HG02938 (cell line): ENCODE data around the gene LGALS9.
"Not testable (repeated sequence)": the region's sequence is repeated elsewhere in the genome, so short reads cannot be mapped to it uniquely, and the experiment has no call there.

Experiments
- ATAC-seq: cut with Tn5 transposase; IDR thresholded peaks from one replicate; pipeline ENCODE4 v1.9.1; 2021; ENCODE audit warnings: mild to moderate bottlenecking, moderate library complexity; ENCODE audit not compliant: unreplicated experiment

Gene LGALS9

DNA sequence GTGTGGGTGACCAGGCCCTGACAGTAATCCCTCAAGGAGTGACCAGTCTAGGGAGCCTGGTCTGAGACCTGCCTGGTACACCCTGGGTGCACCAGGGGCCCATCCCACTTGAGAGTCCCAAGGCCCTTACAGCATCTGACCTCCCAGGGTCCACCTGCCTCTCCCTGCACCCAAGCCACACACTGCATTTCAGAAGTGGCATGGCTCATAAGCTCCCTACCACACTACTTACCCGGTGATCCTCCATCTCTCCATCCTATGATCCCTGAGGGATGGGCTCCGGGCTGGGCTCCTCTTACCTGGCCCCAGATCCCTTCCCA lies 40.6 kb downstream of the LGALS9 start:
- ATAC-seq = no peak

DNA sequence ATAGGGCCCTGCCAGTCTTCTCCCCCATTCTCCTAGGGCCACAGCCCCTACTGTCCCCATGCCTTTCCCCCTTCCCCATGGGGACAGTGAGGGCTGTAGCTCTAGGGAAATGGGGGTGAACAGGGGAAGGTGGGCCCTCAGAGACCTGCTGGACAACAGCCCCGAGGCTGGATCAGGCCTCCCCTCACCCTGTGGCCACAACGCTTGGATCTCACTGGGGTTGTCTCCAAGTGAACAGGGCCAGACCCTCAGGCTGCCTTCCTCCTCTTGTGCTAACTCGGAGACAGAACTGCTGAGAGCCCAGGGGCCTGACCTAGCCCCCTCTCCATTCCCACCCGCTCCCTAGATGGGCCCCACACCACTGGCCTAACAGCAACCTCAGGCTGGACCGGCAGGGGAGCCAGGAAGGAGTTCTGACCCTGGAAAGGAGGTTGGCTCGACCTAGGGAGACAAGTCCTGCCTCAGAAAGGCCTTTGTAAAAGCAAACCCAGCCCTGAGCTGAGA lies 41.0 kb downstream of the LGALS9 start:
- ATAC-seq = not testable (repeated sequence)

DNA sequence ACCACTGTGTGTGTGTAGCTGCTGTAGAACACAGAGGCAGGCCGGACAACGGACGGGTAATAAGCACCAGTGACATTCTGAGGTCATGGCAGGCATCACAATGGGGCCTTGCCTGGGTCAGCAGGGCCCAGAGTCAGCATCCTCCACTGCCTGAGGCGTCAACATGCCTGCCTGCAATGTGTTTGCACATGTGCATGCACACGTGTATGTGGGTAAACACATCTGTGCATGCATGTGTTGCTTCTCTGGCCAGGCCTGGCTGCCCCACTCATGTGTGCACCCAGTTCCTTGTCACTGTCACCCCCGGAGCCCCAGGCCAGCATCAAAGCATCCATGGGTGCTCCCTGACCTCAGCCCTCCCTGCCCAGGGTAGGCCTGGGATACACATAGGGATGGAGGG lies 43.3 kb downstream of the LGALS9 start:
- ATAC-seq = no peak

DNA sequence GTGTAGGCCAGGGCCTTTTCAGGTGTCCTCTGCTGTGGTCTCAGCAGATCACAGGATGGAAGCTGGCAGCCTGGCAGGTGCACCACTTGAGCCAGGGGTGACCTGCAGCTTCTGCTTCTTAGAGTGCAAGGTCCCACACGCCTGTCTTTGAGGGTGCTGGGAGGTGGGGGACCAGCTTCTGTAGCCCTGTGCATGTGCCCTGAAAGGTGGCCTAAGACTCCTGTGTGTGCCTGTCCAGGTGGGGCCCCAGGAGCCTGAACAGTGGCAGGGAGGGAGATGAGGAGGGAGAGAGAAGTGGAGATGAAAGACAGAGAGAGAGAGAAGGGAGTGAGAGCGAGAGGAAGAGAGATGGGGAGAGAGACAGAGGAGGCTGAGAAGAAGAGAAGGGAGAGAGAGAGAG lies 46.2 kb downstream of the LGALS9 start:
- no peak for ATAC-seq

DNA sequence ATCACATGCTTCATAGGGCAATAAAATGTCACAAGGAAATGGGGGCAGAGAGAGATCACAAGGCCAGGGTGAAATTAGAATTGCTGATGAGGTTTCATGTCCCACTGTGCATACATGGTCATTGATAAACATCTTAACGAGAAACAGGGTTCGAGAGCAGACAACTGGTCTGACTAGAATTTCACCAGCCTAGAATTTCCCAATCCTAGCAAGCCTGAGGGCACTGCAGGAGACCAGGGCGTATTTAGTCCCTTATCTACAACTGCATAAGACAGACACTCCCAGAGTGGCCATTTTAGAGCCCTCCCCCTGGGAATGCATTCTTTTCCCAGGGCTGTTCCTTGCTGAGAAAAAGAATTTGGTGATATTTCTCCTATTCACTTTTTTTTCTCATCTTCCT lies 55.3 kb downstream of the LGALS9 start:
- not testable (repeated sequence) for ATAC-seq

DNA sequence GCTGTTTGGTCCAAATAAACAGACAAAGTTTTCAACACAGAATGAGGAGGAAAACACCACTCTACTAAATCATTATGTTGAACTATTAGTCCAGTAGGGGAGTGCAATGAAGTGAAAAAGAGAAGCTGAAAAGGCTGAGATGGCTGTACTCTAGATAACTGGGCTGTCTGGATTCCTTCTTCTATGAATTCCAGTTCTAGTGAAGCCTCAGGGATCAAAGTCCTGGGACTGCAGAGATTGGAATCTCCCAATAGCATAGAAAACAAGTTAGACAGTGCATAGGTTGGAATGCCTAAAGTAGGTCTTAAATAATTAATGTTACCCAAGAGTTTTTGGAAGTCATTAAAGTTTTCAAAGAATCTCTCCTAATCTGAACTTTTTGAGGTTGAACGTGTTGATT lies 59.9 kb downstream of the LGALS9 start:
- no peak for ATAC-seq

DNA sequence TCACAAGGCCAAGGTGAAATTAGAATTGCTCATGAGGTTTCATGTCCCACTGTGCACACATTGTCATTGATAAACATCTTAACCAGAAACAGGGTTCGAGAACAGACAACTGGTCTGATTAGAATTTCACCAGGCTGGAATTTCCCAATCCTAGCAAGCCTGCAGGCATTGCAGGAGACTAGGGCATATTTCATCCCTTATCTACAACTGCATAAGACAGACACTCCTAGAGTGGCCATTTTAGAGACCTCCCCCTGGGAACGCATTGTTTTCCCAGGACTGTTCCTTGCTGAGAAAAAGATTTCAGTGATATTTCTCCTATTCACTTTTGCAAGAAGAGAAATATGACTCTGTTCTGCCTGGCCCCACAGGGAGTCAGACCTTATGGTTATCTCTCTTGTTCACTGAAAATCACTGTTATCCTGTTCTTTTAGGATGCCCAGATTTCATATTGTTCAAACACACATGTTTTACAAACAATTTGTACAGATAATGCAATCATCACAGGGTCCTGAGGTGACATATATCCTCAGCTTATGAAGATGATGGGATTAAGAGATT lies 64.3 kb downstream of the LGALS9 start:
- ATAC-seq = not testable (repeated sequence)
